VCaP (cell line): Measurements from ENCODE around the gene PNPLA7.
A peak's percentile ranks its signal among the peaks of the same experiment; 100 is the strongest.

Experiments
- H3K27ac ChIP-seq: fragments of 450-650 bp; 2 replicates; pipeline ENCODE4 v1.5.1; 2017
- TF ChIP-seq, protein P1 (sequence below): fragments of 450-650 bp; conservative IDR thresholded peaks from 2 replicates; pipeline ENCODE4 v1.5.1; 2017; ENCODE audit warnings: mild to moderate bottlenecking, moderate library complexity

Gene PNPLA7

DNA sequence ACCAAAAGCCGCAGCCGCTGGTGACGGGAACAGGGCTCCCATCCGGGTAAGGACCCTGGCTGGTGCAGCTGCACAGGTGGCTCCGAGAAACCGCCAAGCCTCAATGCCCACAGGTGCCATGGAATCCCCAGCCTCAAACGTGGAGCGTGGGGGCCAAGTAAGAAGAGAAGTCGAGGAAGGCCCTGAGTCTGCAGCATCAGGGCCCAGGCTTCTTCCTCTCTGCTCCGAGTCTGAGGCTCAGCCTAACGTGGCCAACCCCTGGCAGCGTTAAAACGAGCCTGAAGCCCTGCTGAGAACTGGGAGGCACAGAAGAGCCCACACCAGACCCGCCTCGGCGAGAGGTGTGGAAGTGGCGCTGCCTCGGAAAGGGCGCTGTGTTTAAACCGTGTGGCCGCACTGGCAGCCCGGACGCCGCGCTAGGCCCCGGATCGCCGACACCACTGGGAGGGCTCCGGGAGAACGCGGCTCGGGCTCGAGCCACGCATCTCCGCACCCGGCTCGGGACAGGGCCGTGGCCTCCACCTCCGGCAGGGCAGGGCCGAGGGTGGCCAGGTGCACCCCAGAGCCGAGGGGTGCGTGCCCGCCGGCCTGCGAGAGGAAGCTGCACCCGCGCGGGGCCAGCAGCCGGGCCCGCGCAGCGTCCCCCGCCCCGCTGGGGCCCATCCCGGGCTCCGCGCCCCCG, 39.4 kb upstream of the PNPLA7 start:
- TF ChIP-seq, protein P1, sequence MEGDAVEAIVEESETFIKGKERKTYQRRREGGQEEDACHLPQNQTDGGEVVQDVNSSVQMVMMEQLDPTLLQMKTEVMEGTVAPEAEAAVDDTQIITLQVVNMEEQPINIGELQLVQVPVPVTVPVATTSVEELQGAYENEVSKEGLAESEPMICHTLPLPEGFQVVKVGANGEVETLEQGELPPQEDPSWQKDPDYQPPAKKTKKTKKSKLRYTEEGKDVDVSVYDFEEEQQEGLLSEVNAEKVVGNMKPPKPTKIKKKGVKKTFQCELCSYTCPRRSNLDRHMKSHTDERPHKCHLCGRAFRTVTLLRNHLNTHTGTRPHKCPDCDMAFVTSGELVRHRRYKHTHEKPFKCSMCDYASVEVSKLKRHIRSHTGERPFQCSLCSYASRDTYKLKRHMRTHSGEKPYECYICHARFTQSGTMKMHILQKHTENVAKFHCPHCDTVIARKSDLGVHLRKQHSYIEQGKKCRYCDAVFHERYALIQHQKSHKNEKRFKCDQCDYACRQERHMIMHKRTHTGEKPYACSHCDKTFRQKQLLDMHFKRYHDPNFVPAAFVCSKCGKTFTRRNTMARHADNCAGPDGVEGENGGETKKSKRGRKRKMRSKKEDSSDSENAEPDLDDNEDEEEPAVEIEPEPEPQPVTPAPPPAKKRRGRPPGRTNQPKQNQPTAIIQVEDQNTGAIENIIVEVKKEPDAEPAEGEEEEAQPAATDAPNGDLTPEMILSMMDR: no peak
- H3K27ac ChIP-seq: peak overlapping the region; percentile 91

DNA sequence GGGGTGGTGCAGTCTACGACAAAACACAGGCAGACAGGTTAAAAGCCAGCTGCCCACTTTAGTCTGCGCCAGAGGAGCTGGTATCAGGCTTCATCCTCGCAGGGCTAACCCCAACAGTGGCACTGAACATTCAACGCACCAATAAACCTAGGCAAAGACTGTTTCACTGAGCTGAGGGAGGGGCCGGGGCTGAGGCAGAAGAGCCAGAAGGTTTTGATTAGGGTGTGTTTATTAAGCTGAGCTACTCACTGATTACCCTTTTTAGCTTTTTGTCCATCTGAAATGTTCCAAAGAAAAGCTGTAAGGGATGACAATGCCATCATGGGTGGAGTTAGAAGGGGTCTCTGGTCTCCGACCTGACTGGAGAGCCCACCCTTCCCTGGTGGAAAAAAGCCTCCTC, 38.7 kb upstream of the PNPLA7 start:
- peak overlapping the region; percentile 91 for H3K27ac ChIP-seq
- TF ChIP-seq, protein P1: no peak

DNA sequence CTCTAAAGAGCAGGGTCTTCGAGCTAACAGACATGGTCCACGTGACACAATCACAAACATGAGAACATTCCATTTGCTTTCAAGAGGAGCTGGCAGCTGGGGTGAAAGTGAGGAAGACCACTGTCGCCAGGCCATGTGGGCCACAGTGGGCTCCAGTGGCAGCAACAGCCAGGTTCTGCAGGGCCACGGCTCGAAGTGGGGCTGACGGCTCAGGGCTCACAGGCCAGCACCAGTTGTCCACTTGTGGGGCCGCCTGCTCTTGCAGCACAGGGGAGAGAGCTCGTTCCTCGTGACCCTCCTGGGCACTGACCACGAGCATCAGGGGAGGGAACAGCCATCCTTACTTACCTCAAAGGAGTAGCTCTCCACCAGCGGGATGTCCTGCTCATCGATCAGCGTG, 38.1 kb upstream of the PNPLA7 start:
- peak overlapping the region; percentile 91 for H3K27ac ChIP-seq
- TF ChIP-seq, protein P1: no peak

DNA sequence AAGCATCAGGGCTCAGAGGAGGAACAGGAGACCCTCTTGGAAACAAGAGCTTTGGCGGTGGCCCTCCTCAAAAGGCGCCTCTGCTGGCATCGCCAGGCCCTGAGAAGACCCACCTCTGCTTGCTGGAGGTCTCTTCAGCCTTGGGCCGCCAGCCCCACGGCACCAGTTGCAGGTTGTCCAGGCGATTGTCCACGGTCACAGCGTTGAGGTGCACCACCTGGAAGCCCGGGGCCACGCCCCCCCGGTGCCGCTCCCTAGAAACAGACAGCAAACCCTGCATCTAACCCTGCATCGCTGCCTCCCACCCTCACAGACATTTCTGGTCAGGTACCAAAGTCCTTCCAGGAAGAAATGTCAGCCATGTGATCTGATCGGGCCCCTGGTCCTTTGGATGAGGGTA, 36.7 kb upstream of the PNPLA7 start:
- TF ChIP-seq, protein P1: no peak
- H3K27ac ChIP-seq: peak overlapping the region; percentile 91; the same call in 1 of the 2 replicates

DNA sequence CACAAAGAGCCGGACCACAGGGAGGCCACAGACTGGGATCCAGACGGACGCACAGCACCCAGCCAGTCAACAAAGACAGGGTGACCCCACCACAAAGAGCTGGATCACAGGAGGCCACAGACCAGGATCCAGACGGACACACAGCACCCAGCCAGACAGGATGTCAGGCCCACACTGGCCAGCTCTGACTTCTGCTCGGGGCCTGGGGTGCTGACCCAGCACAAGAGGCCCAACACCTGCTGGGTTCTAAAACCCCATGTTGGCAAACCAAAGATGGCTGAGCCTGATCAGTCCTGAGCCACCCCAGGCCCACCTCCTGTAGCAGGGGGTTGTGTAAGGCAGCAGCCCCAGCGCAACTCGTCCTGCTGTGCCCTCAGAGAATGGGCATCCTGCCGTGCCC, 33.8 kb upstream of the PNPLA7 start:
- TF ChIP-seq, protein P1: no peak
- H3K27ac ChIP-seq: no peak overlapping the region

DNA sequence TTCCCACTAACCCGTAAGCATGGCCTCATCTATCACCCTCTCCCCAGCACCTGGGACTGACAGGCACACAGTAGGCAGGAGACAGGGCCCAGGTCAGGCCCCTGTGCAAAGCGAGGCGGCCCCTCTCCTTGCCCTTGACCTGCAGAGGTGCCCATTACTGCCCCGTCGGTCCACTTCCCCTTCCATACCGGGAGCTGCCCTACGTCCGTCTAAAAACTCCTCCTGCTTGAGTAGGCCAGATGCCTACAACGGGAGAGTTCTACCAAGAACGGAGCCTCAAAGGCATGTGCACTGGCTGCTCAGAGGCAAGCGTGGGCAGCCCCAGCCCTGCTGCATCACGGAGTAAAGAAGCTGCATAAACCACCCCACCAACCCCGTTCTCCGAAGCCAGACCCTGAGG, 33.1 kb upstream of the PNPLA7 start:
- TF ChIP-seq, protein P1: no peak
- H3K27ac ChIP-seq: no peak overlapping the region

DNA sequence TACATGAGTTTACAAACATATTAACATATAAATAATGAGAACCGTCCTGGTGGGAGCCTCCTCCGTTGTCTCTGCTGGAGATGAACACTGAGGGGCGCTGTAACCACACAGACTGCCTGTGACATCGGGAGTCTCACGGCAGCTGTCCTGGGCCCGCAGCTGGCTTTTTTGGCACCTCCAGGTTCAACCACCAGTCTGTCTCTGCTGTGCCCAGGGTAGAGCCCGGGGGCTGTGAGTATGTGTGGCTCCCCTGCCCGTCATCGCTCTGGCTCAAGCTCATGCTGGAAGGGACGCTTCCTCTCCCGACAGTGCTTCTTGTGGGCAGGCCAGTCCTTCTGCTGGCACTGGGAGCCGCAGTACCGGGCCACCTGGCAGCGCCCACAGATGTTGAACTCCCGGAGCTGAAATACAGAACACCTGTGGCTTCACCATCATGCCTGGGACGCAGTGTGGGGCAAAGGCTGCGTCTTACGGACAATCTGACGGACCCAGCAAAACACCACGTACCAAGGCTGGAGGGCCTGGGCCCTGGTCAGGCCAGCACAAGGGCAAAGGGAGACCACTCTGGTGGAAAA, 32.2 kb upstream of the PNPLA7 start:
- H3K27ac ChIP-seq: no peak overlapping the region
- TF ChIP-seq, protein P1: peak; percentile 41
